KOPT-K1 (cell line): ENCODE data around the gene GNAI2.
"Not testable (repeated sequence)": the region's sequence is repeated elsewhere in the genome, so short reads cannot be mapped to it uniquely, and the experiment has no call there.

Experiments
- H3K27ac ChIP-seq: fragments of 200-600 bp; sonication (generic); 2 replicates; pipeline ENCODE4 v1.5.1; 2016; ENCODE audit warnings: antibody characterized with exemption, mild to moderate bottlenecking, low read depth, low read length; ENCODE audit not compliant: poor library complexity, severe bottlenecking
- H3K36me3 ChIP-seq: fragments of 200-600 bp; sonication (generic); 2 replicates; pipeline ENCODE4 v1.5.1; 2017; ENCODE audit warnings: antibody characterized with exemption, mild to moderate bottlenecking, low read length, moderate library complexity; ENCODE audit not compliant: insufficient read depth
- H3K9me3 ChIP-seq: fragments of 200-600 bp; sonication (generic); 2 replicates; pipeline ENCODE4 v1.5.1; 2017; ENCODE audit warnings: antibody characterized with exemption, low read length, mild to moderate bottlenecking; ENCODE audit not compliant: insufficient read depth, poor library complexity, severe bottlenecking

The GNAI2 gene

DNA sequence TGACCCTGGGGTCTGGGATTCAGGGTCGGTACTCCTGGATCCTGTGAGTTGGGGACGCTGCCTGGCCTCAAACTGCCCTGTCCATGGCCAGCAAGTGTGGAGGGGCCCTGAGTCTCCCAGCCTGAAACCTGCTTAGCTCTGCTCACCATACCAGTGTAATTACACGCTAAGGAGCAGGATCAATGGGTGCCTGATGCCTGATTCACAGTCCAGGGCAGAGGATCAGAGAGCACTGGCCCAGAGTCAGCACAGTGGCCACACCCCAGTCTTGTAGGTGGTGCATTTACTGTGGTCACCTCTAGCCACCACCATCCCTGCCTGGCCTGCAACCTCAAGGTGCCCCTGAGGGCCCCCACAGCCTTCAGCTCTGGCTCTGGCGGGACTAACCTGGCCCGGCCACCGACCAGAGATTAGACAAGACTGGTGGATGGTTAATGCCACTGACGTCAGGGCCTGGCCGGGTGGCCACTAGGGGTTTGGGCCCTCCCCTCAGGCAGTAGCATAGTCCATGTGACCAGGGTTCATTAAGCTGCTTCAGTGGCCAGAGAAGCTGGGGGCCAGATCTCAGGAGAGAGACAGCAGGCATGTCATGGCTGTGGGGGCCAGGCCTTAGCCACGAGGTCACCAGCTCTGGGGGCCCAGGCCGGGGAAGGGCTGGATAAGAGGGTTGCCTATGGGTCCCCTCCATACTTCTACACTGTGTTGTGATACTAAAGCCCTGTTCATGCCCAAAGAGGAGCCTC lies 34.3 kb upstream of the GNAI2 start:
- H3K27ac ChIP-seq, result no peak overlapping the region
- no peaks in the 10 kb centered on the region for H3K9me3 ChIP-seq

DNA sequence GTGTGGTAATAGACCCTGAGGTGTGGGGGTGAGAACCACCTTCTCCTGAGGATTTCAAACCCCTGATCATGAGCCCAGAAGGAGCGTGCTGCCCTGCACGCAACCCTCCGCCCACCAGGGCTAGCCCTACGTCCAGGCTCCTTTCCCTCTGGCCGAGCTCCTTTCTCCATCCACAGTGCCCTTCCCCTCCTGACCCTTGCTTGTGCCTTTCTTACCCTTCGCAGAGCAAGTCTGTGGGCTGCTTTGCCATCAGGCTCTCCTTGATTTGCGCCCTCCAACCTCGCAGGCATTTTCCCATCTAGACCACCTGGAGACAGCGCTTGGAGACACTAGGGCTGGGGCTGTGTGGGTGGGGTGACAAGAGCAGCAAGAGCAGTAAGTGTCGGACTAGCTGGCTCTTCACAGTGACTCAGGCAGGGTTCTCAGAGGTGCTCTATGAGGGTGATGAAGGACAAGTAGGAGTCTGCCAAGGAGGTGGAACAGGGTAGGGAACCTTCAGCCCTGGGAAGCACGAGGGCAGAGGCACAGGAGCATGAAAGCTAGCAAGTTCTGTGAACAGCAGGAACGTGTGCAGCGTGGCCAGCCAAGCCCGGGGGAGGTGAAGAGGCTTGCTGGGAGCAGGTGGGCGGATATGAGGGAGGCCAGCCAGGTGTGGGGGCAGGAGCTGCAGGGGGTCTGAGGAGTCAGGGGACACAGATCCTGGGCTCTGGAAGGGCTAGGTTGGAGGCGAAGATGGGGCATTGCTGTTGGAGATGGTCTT lies 33.5 kb upstream of the GNAI2 start:
- Histone ChIP-seq H3K27ac (no peak overlapping the region), H3K36me3 (no peaks in the 10 kb centered on the region), H3K9me3 (no peaks in the 10 kb centered on the region)

More for the DNA sequence above, 34.3 kb upstream of the GNAI2 start:
- H3K36me3 ChIP-seq, result no peaks in the 10 kb centered on the region

DNA sequence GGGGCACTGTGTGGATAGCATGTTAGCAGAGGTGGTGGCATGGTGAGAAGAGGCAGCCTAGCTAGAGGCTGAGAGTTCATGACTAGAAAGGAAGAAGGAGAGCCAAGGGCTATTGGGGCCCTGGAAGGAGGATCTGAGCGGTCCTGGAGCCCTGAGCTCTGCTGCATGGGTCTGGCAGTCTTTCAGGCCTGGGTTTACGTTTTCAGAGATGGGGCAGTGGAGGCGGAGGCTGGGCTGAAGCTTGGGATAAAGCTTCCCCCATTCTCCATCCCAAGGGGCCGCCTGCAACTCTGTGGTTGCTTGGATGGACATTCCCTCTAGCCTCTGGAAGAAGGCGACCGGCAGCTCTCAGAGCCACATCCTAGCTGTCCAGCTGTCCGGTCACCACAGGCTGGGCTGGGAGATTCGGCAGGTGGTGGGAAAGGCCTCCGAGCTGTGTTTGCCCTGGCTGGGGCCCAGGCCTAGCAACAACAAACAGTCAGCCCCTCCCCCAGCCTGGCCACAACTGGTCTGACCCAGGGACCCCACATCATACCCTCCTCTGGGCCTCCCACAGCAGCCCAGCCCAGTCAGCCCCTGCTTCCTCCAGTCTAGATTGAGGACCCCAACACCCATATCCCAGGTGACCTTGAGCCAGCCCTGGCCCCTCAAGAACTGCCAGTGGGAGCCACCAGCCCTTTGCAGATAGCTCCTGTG lies 32.7 kb upstream of the GNAI2 start:
- no peaks in the 10 kb centered on the region for H3K9me3 ChIP-seq

DNA sequence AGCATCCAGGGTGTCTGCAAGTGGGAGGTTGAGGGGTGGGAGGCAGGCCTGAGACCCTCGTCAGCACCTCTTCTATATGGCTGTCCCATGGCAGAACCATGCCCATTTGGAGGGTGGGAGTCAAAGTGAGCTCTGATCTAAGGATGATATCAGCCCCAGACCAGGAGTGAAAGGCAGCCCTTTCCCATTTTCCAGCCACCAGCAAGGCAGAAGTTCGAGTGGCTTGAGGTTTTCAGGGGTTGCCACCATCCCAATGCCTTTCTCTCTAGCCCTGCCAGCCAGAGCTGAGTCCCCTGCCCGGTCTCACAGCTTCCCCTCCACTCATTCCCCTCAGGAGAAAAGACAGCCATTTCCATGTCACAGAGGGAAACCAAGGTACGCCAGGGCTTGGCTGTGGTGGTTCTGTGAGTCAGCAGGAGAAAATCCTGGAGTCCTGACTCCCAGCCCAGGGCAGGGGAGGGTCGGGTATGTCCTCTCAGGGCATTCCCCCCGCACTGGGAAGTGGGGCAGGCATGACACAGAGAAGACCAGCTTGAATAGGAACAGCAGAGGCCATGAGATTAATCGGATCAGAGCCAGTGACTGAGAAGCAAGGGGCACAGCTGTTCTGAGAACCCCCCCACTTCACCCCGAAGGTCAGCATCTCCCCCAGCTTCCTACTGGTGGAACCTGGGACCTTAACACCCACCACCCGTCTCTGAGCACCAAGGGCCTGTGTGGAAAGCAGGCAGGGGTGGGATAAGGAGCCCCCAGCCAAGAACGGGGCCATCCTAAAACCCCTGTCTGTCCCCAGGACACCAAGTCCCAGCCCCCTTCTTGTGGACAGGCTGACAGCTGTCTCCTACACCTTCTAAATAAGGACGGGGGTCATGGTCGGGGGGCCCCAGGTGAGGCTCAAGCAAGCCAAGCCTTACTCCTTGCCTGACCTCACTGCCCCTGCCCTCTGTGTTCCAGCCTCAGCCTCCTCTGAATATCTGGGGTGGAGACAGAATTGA lies 31.9 kb upstream of the GNAI2 start:
- H3K27ac ChIP-seq, result no peak overlapping the region
- no peaks in the 10 kb centered on the region for H3K36me3 ChIP-seq
- H3K9me3 ChIP-seq, result no peaks in the 10 kb centered on the region

More for the DNA sequence above, 32.7 kb upstream of the GNAI2 start:
- Histone ChIP-seq H3K27ac (no peak overlapping the region), H3K36me3 (no peaks in the 10 kb centered on the region)

DNA sequence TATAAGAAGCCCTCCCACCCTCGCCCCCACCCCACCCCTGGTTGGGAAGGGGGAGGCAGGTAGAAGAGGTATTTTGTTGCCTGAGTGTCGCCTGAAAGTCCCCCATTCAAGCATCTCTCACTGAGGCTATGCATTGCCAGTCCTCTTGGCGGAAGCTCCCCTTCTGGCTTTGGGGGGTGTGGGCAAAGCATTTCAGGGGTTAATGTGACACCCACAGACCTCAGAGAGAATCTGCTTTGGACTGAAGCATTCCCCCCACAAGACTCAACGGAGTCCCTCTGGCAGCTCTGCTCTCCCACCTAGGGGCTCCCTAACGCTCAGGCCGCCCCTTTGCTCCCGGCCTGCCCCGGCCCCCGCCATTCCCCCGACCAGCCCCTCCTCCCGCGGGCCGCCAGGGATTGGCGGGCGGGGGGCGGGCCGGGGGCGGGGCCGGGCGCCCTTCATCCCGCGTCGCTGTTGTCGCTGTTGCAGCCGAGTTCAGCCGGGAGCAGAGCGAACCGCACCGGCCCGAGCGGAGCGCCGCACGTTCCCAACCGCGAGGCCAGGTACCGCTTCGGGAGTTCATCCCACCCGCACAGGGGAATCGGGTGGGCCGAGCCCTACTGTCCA lies 31.1 kb upstream of the GNAI2 start, which contains the start of gene SLC38A3:
SLC38A3 (plus strand) TSS at position 468 of the 609 bp plus-strand sequence. CDS start 8,929 bp downstream, outside the sequence.
- Histone ChIP-seq H3K9me3 (no peaks in the 10 kb centered on the region), H3K27ac (no peak within 1 kb of the TSS), H3K36me3 (no peaks in the 10 kb centered on the region)

DNA sequence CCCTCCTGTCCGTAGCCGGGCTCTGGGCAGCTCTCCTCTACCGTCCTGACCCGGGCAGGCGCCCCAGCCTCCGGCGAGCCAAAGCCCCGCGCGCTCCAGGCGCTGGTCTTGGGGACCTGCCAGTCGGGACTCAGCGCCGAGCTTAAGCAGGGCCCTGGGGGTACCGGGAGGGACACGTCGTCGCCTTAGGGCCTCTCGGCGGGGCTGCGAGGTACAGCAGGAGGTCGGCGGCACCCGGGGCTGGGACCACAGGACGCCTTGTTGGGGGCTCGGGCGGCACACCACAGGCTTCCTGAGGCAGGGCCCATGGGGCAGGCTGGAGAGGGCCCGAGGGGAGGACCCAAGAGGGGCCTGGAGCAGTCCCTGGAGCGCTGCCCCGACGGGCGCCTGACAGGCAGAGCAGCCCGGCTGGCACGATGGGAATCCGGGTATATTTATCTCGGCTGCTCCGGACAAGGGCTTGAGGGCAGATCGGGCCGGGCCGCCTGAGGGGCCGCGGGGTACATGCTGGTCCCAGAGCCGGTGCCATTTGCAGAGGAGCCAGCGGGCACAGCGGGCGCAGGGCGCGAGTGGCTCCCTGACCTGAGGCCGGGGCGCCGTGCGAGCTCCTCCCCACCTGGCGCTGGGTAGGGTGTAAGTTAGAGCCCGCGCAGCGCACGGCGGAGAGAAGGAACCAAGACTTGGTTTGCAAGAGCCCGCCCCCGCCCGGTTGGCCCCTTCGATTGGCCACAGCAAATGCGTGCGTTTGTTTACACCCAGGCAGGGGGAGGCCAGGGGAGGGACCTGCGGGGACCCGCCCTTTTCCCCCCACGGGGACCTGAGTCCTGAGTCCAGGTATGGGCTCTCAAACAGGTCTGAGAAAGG lies 30.4 kb upstream of the GNAI2 start:
- Histone ChIP-seq H3K27ac (no peak overlapping the region), H3K9me3 (no peaks in the 10 kb centered on the region), H3K36me3 (no peaks in the 10 kb centered on the region)

DNA sequence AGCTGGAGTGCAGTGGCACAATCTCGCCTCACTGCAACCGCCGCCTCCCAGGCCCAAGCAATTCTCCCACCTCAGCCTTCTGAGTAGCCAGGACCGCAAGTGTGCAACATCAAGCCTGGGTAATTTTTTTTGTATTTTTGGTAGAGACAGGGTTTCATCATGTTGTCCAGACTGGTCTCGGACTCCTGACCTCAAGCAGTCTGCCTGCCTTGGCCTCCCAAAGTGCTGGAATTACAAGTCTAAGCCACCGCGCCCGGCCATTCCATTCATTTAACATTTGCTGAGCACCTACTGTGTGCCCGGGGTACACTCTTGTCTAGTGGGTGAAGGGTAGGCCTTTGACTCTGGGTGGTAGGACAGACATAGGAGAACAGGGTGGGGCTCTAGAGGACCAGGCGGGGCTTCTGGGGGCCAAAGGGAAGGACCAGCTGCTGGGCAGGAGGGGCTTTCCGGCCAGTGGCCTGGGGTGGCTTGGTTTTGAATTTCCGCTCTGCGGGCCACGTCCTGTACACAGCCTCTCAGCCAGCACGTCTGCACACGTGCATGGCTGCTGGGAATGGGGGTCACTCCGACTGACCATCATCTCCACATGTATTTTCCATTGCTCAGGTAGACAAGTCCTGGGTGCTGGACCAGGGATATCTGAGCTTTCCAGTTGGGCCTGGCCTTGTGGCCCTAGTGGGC lies 28.5 kb upstream of the GNAI2 start:
- no peaks in the 10 kb centered on the region for H3K36me3 ChIP-seq
- no peak overlapping the region for H3K27ac ChIP-seq
- H3K9me3 ChIP-seq, result no peaks in the 10 kb centered on the region

DNA sequence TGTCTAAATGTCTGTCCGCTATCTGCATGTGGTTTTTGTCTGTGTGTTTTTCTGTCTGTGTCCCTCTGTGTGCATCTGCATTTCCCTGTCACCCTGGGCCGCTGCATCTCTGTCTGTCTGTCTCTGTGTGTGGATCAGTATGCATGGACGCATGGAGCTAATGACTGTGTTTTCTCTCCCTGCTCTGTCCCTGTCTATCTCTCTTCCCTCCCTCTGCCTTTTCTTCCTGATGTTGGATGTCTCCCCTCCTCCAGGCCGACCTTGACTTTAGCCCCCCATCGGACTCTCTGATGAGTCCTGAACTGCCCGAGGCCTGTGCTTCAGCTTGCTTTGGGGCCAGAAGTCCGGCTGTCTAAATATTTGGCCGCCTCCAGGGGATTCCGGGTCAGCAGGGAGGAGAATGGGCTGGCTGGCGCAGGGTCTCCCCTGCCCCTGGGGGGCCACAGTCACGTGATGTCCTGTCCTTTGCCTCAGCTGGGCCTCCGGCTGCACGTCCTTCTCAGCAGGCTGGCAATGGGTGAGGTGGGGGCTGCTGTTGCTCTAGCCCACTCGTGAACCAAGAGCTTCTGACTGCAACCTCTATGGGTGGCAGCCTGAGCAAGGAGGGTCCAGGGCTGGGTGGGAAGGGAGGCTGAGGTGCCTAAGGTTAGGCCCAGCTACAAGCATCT lies 27.2 kb upstream of the GNAI2 start:
- no peaks in the 10 kb centered on the region for H3K36me3 ChIP-seq
- no peaks in the 10 kb centered on the region for H3K9me3 ChIP-seq
- no peak overlapping the region for H3K27ac ChIP-seq

DNA sequence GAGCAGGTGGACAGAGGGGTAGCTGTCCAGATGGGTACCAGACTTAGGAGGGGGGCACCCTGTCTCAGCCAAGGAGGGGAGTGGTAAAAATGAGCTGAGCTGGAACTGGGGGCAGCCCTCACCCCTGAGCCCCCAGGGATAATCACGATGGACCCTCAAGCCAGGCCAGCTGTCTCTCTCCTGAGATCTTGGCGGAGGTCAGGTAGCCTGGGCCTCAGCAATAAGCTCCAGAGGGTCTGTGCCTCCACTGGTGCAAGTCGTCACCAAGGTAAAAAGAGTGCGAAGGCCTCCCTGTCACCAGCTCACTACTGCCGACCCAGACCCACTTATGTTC lies 25.9 kb upstream of the GNAI2 start:
- H3K27ac ChIP-seq, result no peak overlapping the region
- no peaks in the 10 kb centered on the region for H3K9me3 ChIP-seq
- no peaks in the 10 kb centered on the region for H3K36me3 ChIP-seq

DNA sequence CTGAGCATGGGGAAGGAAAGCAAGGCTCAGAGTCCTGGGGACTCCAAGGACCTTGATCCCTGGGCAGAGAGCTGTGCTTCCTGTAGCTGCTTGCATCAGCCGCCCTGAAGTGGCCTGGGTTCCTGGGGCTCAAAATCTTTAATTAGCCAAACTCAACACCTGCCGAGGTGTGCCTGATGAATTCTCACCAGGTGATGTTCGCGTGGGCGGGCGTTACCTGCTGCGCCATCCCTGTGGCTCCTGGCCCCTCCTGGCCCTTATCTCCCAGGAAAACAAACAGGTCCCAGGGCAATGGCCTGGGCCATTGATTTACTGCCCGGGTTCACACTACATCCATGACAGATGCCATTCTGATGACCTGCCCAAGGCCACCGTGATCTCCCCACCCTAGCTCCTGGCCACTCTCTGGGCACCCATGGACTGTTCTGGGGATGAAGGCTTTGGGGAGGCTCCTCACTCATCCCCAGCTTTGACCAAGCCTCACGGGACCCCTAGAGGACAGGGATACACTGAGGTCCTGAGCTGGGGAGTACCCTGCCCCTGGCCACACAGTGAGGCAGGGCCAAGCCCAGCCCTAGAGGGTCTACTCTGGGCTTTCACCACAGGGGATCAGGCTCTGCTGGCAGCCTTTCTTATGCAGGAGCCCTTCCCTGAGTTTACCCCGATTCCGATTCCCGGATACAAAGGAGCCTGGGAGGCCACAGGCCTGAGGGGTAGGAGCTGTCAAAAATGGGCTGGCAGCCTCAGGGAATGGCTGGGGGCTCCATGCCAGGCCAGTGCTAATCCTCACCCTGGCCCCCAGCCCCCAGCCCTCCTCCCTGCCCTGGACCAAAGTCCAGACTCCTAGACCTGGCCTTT lies 25.3 kb upstream of the GNAI2 start:
- no peaks in the 10 kb centered on the region for H3K9me3 ChIP-seq
- no peak overlapping the region for H3K27ac ChIP-seq
- H3K36me3 ChIP-seq, result no peaks in the 10 kb centered on the region

DNA sequence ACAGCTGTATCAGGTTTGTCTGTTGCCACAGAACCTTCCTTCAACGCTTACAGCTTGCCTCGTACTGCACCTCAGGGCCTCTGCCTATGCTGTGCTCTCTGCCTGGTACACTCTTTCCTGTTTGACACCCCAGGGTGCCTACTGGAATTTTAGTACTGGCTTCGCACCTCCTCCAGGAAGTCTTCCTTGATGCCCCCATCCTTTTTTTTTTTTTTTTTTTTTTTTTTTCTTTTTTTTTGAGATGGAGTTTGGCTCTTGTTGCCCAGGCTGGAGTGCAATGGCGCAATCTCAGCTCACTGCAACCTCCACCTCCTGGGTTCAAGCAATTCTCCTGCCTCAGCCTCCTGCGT lies 24.7 kb upstream of the GNAI2 start:
- H3K9me3 ChIP-seq, H3K36me3 ChIP-seq, H3K27ac ChIP-seq: not testable (repeated sequence)

DNA sequence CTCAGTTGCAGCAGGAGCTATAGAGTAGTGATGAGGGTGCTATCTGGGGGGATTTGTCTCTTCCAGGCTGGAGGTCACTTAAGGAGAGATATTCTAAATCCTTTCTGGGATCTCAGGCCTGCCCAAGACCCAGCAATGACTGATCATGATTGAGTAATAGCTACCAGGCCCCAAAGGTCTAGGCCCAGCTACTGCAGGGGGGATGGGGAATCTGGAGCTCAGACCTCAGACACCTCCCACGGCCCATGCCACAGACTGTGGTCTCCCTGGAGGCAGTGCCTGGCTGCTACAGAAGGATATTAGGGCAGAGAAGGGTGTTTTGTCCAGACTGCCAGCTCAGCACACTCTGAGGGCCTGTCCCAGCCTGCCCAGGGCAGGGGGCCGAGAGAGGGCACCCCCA lies 24.1 kb upstream of the GNAI2 start:
- H3K36me3 ChIP-seq, result no peaks in the 10 kb centered on the region
- H3K9me3 ChIP-seq, result no peaks in the 10 kb centered on the region

More for the DNA sequence above, 24.1 kb upstream of the GNAI2 start:
- no peak overlapping the region for H3K27ac ChIP-seq
